Glomerular visceral epithelial cell (primary cell): ENCODE measurements around the gene HDAC9.
"Not testable (repeated sequence)": the region's sequence is repeated elsewhere in the genome, so short reads cannot be mapped to it uniquely, and the experiment has no call there.

Experiments used
- DNase-seq: peaks from one replicate; pipeline ENCODE4 v3.0.0-alpha.2; 2016; ENCODE audit errors: extremely low spot score

HDAC9 gene

GRCh38 chr7:18721429-18721828 lies 225.9 kb downstream of the HDAC9 start:
- no peak for DNase-seq

GRCh38 chr7:18724318-18724717 lies 228.8 kb downstream of the HDAC9 start:
- DNase-seq: no peak

GRCh38 chr7:18727115-18727870 lies 231.7 kb downstream of the HDAC9 start:
- DNase-seq: no peak

GRCh38 chr7:18736012-18736411 lies 240.5 kb downstream of the HDAC9 start:
- DNase-seq: not testable (repeated sequence)

GRCh38 chr7:18740579-18740988 lies 245.0 kb downstream of the HDAC9 start:
- DNase-seq: no peak

GRCh38 chr7:18753972-18754610 lies 258.5 kb downstream of the HDAC9 start:
- peak; percentile 7 for DNase-seq

- DNase-seq: no peak
Observed at GRCh38 chr7:18754766-18755165, 259.2 kb downstream of the HDAC9 start.

GRCh38 chr7:18755793-18756192 lies 260.2 kb downstream of the HDAC9 start:
- no peak for DNase-seq

- no peak for DNase-seq
Observed at GRCh38 chr7:18756378-18757050, 261.0 kb downstream of the HDAC9 start.

GRCh38 chr7:18760046-18760445 lies 264.5 kb downstream of the HDAC9 start:
- no peak for DNase-seq

GRCh38 chr7:18760631-18761445 lies 265.3 kb downstream of the HDAC9 start:
- DNase-seq: no peak

GRCh38 chr7:18762189-18762588 lies 266.6 kb downstream of the HDAC9 start:
- no peak for DNase-seq

- DNase-seq: peak; percentile 1
Observed at GRCh38 chr7:18768256-18768655, 272.7 kb downstream of the HDAC9 start.

- peak; percentile 25 for DNase-seq
Observed at GRCh38 chr7:18770154-18770811, 274.7 kb downstream of the HDAC9 start.

GRCh38 chr7:18770822-18771221 lies 275.3 kb downstream of the HDAC9 start:
- DNase-seq: no peak

GRCh38 chr7:18771834-18772566 lies 276.5 kb downstream of the HDAC9 start:
- DNase-seq: no peak

- DNase-seq: no peak
Observed at GRCh38 chr7:18772567-18772965, 277.0 kb downstream of the HDAC9 start.

GRCh38 chr7:18777314-18777713 lies 281.8 kb downstream of the HDAC9 start:
- DNase-seq: no peak

GRCh38 chr7:18778594-18778993 lies 283.0 kb downstream of the HDAC9 start:
- no peak for DNase-seq

- no peak for DNase-seq
Observed at GRCh38 chr7:18780266-18780665, 284.7 kb downstream of the HDAC9 start.

GRCh38 chr7:18780938-18781337 lies 285.4 kb downstream of the HDAC9 start:
- DNase-seq: no peak
